Activated CD8-positive, alpha-beta T cell treated with anti-CD3 and anti-CD28 coated beads for 36 hours (primary cell): Measurements from ENCODE around the gene LFNG. TPM values are rescaled to one million over a fixed set of nuclear protein-coding genes. Genes with fewer than 3 reads are reported as not detected.
A peak's percentile ranks its signal among the peaks of the same experiment; 100 is the strongest.

ENCODE experiments used
- ATAC-seq: fragments of 200-7000 bp; cut with Tn5 transposase; one replicate; pipeline ENCODE4 v1.10.0; 2021; ENCODE audit warnings: mild to moderate bottlenecking, moderate library complexity
- CTCF ChIA-PET: fragments of 350-600 bp; sonication (Branson Sonifier 250); formaldehyde crosslinking; loops from one replicate; lab custom pipeline; 2021; ENCODE audit warnings: antibody characterized with exemption; lab: Charles Lee
- POLR2A ChIA-PET: fragments of 350-600 bp; sonication (Branson Sonifier 250); formaldehyde crosslinking; loops from one replicate; lab custom pipeline; 2021; ENCODE audit warnings: antibody characterized with exemption; lab: Charles Lee
- DNase-seq: peaks from one replicate; pipeline ENCODE4 v3.0.0-alpha.2; 2020
- H3K27ac Mint-ChIP-seq: one replicate; pipeline ENCODE4 v1.8.0; 2021; ENCODE audit warnings: mild to moderate bottlenecking, mixed read lengths
- H3K27me3 Mint-ChIP-seq: one replicate; pipeline ENCODE4 v1.8.0; 2021; ENCODE audit warnings: mixed read lengths
- H3K36me3 Mint-ChIP-seq: one replicate; pipeline ENCODE4 v1.8.0; 2021; ENCODE audit warnings: low read depth, mixed read lengths
- H3K4me1 Mint-ChIP-seq: one replicate; pipeline ENCODE4 v1.8.0; 2021; ENCODE audit warnings: low read depth, mixed read lengths
- H3K4me3 Mint-ChIP-seq: one replicate; pipeline ENCODE4 v1.8.0; 2021; ENCODE audit warnings: mild to moderate bottlenecking, moderate library complexity, mixed read lengths
- H3K9me3 Mint-ChIP-seq: one replicate; pipeline ENCODE4 v1.8.0; 2021; ENCODE audit warnings: mixed read lengths
- intact Hi-C: fragments of 100-400 bp; cut with micrococcal nuclease; formaldehyde crosslinking; loops from one replicate; pipeline ENCODE4 v1.10.0; 2022
- total RNA-seq, 2 experiments: library from RNA; stranded (reverse); gene quantifications; one replicate each; pipeline ENCODE4 v1.2.3, GENCODE V29; 2021
- TF ChIP-seq, protein P1 (sequence below): fragments of 200-600 bp; IDR thresholded peaks from one replicate; pipeline ENCODE4 v1.8.0; 2022; ENCODE audit warnings: antibody characterized with exemption, mild to moderate bottlenecking

Gene LFNG
- total RNA-seq, 2 experiments from 2014 or later = 50.6 TPM

DNA sequence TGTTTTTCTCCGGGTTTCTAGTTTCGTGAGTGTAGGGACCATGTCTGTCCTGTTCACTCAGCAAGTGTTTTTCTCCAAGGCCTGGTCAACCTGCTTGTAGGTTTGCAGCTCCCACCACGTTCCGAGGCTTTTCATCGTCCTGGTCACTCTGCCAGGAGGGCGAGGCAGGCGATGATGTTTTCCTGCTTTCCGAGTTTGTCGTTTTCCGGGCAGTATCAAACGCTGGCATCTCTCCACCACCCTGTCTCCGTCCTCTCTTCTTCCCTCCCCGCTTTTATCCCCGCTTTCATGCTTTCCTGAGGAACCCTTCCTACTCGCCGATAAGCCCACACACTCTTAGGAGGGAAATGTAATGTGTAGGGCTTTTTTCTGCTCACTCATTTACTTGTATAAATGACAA lies 50.4 kb downstream of the LFNG start:
- POLR2A ChIA-PET = no interaction called here
- Mint-ChIP-seq H3K9me3 (no peaks in the 10 kb centered on the region), H3K4me1 (peaks cover 6% of the 10 kb centered on the region), H3K36me3 (no peaks in the 10 kb centered on the region), H3K27ac (no peak overlapping the region), H3K4me3 (no peak overlapping the region), H3K27me3 (no peaks in the 10 kb centered on the region)
- ATAC-seq (no peak), DNase-seq (no peak)
- TF ChIP-seq, protein P1, sequence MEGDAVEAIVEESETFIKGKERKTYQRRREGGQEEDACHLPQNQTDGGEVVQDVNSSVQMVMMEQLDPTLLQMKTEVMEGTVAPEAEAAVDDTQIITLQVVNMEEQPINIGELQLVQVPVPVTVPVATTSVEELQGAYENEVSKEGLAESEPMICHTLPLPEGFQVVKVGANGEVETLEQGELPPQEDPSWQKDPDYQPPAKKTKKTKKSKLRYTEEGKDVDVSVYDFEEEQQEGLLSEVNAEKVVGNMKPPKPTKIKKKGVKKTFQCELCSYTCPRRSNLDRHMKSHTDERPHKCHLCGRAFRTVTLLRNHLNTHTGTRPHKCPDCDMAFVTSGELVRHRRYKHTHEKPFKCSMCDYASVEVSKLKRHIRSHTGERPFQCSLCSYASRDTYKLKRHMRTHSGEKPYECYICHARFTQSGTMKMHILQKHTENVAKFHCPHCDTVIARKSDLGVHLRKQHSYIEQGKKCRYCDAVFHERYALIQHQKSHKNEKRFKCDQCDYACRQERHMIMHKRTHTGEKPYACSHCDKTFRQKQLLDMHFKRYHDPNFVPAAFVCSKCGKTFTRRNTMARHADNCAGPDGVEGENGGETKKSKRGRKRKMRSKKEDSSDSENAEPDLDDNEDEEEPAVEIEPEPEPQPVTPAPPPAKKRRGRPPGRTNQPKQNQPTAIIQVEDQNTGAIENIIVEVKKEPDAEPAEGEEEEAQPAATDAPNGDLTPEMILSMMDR = no peak
- CTCF ChIA-PET = no interaction called here
- intact Hi-C loops = no loop called here

DNA sequence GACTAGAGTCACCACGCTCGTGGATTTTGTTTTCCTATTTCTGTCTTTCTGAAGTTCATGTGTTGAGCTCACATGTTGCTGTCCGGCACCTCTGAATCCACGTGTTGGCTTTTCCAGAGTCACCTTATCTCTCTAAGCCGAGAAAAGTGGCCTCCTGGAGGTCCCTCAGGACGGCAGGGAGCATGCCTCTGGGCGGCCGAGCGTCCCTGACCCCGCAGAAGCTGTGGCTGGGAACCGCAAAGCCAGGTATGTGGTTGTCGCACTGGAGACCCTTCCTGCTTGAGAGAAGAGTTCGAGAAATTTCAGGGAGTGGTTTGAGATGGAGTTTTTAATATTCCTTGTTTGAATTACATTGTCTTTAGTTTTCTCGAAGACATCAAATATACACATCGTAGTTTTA lies 51.8 kb downstream of the LFNG start:
- Mint-ChIP-seq H3K36me3 (no peaks in the 10 kb centered on the region), H3K9me3 (no peaks in the 10 kb centered on the region), H3K4me3 (no peak overlapping the region), H3K27me3 (no peaks in the 10 kb centered on the region), H3K4me1 (peaks cover 6% of the 10 kb centered on the region), H3K27ac (no peak overlapping the region)
- ChIA-PET CTCF (no interaction called here), POLR2A (interaction anchor here (0.6 kb wide), 1 partner anchor 83 kb away, joined by 4 read pairs; no protein-coding TSS in a partner anchor)
- TF ChIP-seq, protein P1 = no peak
- DNase-seq = no peak
- no peak for ATAC-seq
- intact Hi-C loops = no loop called here

DNA sequence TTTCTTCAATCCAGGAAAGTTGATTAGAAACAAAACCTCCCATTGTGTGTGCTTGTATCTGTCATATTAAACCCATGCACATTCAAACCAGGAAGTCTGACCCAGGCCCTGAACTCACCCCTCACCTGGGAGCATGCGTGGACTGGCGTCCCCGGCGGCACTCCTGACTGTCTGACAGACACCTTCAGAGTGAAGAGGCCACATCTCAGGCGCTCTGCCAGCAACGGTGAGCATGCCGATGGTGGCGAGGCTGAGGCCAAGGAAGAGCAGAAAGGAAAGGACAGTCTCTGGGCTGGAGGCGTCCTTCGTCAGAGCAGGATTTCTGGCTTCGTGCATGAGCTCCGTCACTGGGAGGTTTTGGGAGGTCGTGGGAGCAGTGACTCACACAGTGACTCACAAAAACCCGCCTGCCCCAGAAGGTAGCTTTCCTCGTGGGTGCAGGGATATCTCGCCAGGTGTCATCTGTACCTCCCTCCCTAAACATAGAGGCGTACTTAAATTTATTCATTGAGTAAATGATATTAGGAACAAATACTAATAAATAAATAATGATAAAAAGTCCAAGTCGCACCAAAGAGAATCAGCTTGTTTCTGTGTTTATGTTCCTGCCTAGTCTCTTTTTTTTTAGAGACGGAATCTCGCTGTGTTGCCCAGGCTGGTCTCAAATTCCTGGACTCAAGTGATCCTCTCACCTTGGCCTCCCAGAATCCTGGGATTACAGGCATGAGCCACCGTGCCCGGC lies 52.7 kb downstream of the LFNG start:
- DNase-seq (peak; percentile 39), ATAC-seq (peak; percentile 39)
- peaks cover 5% of the 10 kb centered on the region for H3K4me1 Mint-ChIP-seq
- H3K4me3 Mint-ChIP-seq = no peak overlapping the region
- H3K27ac Mint-ChIP-seq = no peak overlapping the region
- H3K27me3 Mint-ChIP-seq = no peaks in the 10 kb centered on the region
- ChIA-PET POLR2A (no interaction called here), CTCF (no interaction called here)
- no peaks in the 10 kb centered on the region for H3K36me3 Mint-ChIP-seq
- TF ChIP-seq, protein P1 = no peak
- intact Hi-C loops = no loop called here
- H3K9me3 Mint-ChIP-seq = no peaks in the 10 kb centered on the region

DNA sequence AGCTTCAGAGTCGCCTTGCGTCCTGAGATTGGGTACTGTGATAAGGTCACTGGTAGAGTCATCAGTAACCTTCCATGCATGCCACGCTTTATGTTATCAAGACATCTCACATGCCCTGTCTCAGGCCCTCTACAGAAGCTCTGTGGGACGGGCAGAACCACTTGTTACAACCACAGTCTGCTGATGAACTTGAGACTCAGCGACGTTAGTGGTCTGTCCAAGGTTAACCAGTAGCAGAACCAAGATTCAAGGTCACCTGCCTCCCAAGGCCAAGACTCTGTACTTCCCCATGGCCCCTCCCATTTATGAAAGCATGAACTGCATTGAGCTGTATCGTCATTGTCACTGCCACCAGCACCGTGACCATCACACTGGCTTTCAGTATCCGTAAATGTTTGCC lies 54.2 kb downstream of the LFNG start:
- ChIA-PET POLR2A (interaction anchor here (1.1 kb wide), 1 partner anchor 12 kb away, joined by 3 read pairs; no protein-coding TSS in a partner anchor), CTCF (interaction anchor here (1.1 kb wide), 1 partner anchor 35 kb away, joined by 3 read pairs; no protein-coding TSS in a partner anchor)
- H3K9me3 Mint-ChIP-seq = no peaks in the 10 kb centered on the region
- H3K27me3 Mint-ChIP-seq = no peaks in the 10 kb centered on the region
- TF ChIP-seq, protein P1 = no peak
- intact Hi-C loops = no loop called here
- ATAC-seq (no peak), DNase-seq (no peak)
- H3K36me3 Mint-ChIP-seq = no peaks in the 10 kb centered on the region
- no peak overlapping the region for H3K4me3 Mint-ChIP-seq
- H3K4me1 Mint-ChIP-seq = peaks cover 5% of the 10 kb centered on the region
- H3K27ac Mint-ChIP-seq = no peak overlapping the region

DNA sequence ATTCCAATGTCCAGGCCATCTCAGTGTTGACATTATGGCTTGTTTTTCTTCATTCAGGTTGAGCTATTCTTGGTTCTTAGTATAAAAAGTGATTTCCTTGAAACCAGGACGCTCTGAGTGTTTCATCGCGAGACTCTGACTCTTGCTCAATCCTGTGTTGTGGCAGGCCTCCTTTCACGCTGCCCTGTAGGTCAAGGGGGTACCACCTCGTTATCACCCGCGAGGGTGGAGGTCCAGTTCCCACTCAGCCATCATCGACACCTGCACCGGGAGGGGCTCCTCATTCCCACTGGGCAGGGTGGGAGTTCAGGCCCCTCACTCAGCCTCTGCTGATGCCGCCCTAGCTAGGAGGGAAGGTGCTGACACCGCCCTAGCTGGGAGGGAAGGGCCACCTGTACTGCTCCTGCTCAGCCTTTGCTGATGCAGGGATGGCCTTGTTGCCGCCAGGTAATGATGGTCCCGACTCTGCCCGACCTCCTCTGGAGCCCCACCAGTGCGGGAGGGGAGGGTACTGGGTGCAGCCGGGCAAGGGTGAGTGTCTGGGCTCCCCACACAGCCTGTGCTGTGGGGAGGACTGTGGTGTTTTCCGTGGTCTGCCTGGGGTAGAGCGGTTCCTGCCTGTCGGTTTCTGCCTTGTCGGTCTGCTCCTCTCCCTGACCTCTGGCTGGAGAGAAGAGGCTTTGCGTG lies 55.6 kb downstream of the LFNG start:
- TF ChIP-seq, protein P1 = no peak
- Mint-ChIP-seq H3K4me1 (peaks cover 5% of the 10 kb centered on the region), H3K4me3 (no peak overlapping the region), H3K27me3 (no peaks in the 10 kb centered on the region), H3K27ac (no peak overlapping the region), H3K9me3 (no peaks in the 10 kb centered on the region), H3K36me3 (no peaks in the 10 kb centered on the region)
- CTCF ChIA-PET = interaction anchor here (1.0 kb wide), 1 partner anchor 22 kb away, joined by 3 read pairs; no protein-coding TSS in a partner anchor
- no peak for DNase-seq
- no peak for ATAC-seq
- POLR2A ChIA-PET = interaction anchor here (0.6 to 1.0 kb wide), 3 partner anchors 16 to 201 kb away, joined by 3 read pairs; no protein-coding TSS in a partner anchor
- intact Hi-C loops = no loop called here
